H1 (cell line): ENCODE results near the gene TMEM187. TPM values are rescaled to one million over a fixed set of nuclear protein-coding genes. Genes with fewer than 3 reads are reported as not detected.
A peak's percentile ranks its signal among the peaks of the same experiment; 100 is the strongest.

Experiments used
- CHD7 ChIP-seq: fragments of 300-600 bp; sonication (generic); IDR thresholded peaks from 2 replicates; pipeline ENCODE4 v1.7.1; 2012; ENCODE audit warnings: low read length, moderate library complexity, mild to moderate bottlenecking, inconsistent platforms; ENCODE audit not compliant: insufficient replicate concordance
- GABPA ChIP-seq: IDR thresholded peaks from 2 replicates; pipeline ENCODE4 v1.6.1; 2011; ENCODE audit warnings: mild to moderate bottlenecking, low read length, moderate library complexity, borderline replicate concordance; ENCODE audit not compliant: insufficient read depth
- HDAC2 ChIP-seq, 2 experiments: fragments of 300-600 bp in 1 of 2; sonication (generic) in 1 of 2; IDR thresholded peaks; 2 replicates each; pipeline ENCODE4 v1.6.1; 2011 to 2012; ENCODE audit warnings: low read depth in 2 of 2, low read length in 2 of 2, mild to moderate bottlenecking in 2 of 2, moderate library complexity in 2 of 2, borderline replicate concordance in 1 of 2, inconsistent platforms in 1 of 2
- KDM1A ChIP-seq: fragments of 200-600, 300-600 bp; sonication (generic); IDR thresholded peaks from 2 replicates; pipeline ENCODE4 v1.7.1; 2016; ENCODE audit warnings: mild to moderate bottlenecking, low read length, borderline replicate concordance
- SAP30 ChIP-seq: fragments of 300-600 bp; sonication (generic); IDR thresholded peaks from 2 replicates; pipeline ENCODE4 v1.7.1; 2012; ENCODE audit warnings: low read length, moderate library complexity, mild to moderate bottlenecking, inconsistent platforms; ENCODE audit not compliant: insufficient read depth, insufficient replicate concordance
- SRF ChIP-seq: IDR thresholded peaks from 2 replicates; pipeline ENCODE4 v1.6.1; 2011; ENCODE audit warnings: mild to moderate bottlenecking, low read depth, low read length, moderate library complexity
- SUZ12 ChIP-seq: fragments of 200-600 bp; sonication (generic); IDR thresholded peaks from 2 replicates; pipeline ENCODE4 v1.6.1; 2012; ENCODE audit warnings: mild to moderate bottlenecking, inconsistent platforms, low read length, moderate library complexity, mixed read lengths
- USF2 ChIP-seq: IDR thresholded peaks from 2 replicates; pipeline ENCODE4 v1.6.1; 2011; ENCODE audit warnings: low read length, improper control_type of control experiment
- polyA plus RNA-seq, 7 experiments: library from polyadenylated mRNA; depleted of rRNA in 3 of 7; stranded (reverse) in 5 of 7; unstranded in 2 of 7; fragments of >200 nt in 5 of 7; fragments of 200-250 nt in 2 of 7; gene quantifications; 1 replicate in 5 of 7; 2 replicates in 1 of 7; 4 replicates in 1 of 7; pipeline versions ENCODE4 v1.2.1 to v1.2.3, GENCODE V29; 2011 to 2013; ENCODE audit warnings: missing spikeins in 2 of 7, mixed read lengths in 2 of 7
- total RNA-seq: library from RNA; stranded (reverse); fragmentation: NEBNext Ultra II Directional; extraction: Animal tissue kit (Norgen Biotek cat#: 25700); gene quantifications from 2 replicates; pipeline ENCODE4 v1.2.1, GENCODE V29; 2021

TMEM187 gene
- total and polyA plus RNA-seq, 2 of the 8 experiments (the other 6 are each of a cell fraction or from before 2014, with no cell fraction given): 5.0 to 14.5 TPM

- TF ChIP-seq CHD7 (no peak), SRF (no peak), SAP30 (no peak), GABPA (0 out of 2 replicates have a peak, but pooled peaks have one; percentile 31), USF2 (no peak), SUZ12 (no peak), HDAC2 (IDR thresholded peaks at IDR 0.05; ENCODE audit: borderline replicate concordance in 1 of 2, low read depth in 2 of 2, low read length in 2 of 2) (no peak), KDM1A (no peak)
These were observed 46.6 kb upstream of the TMEM187 start, which contains the start of gene ARHGAP4 (continued) for GRCh38 chrX:153925739-153926551.
